ENCODE results near the gene ST6GALNAC3.

The ST6GALNAC3 gene

GRCh38 chr1:76154206-76154956 is 79.8 kb downstream of the ST6GALNAC3 start:
- H3K27ac ChIP-seq (ENCODE audit: low read length): no peak overlapping the region
- no peaks in the 10 kb centered on the region for H3K4me1 ChIP-seq (ENCODE audit: control insufficient read depth, insufficient read depth, low read length)
- H3K36me3 ChIP-seq (ENCODE audit: control insufficient read depth, insufficient read depth, low read length): no peaks in the 10 kb centered on the region
- no peaks in the 10 kb centered on the region for H3K9me3 ChIP-seq (ENCODE audit: control insufficient read depth, insufficient read depth, low read length)
- peak; percentile 43 for DNase-seq (ENCODE audit: low read depth, low spot score)
- WGBS (ENCODE audit: insufficient coverage, insufficient read length): no CpG with 5 or more reads among the region's 17 CpGs
- no peak overlapping the region for H3K4me3 ChIP-seq (ENCODE audit: low read length)
- H3K27me3 ChIP-seq (ENCODE audit: control insufficient read depth, insufficient read depth, low read length): no peaks in the 10 kb centered on the region

- no CpG with 5 or more reads among the region's 4 CpGs for WGBS (ENCODE audit: insufficient coverage, insufficient read length)
- H3K27me3 ChIP-seq (ENCODE audit: control insufficient read depth, insufficient read depth, low read length): no peaks in the 10 kb centered on the region
- H3K27ac ChIP-seq (ENCODE audit: low read length): no peak overlapping the region
- DNase-seq (ENCODE audit: low read depth, low spot score): no peak
- no peaks in the 10 kb centered on the region for H3K4me1 ChIP-seq (ENCODE audit: control insufficient read depth, insufficient read depth, low read length)
- H3K36me3 ChIP-seq (ENCODE audit: control insufficient read depth, insufficient read depth, low read length): no peaks in the 10 kb centered on the region
- H3K4me3 ChIP-seq (ENCODE audit: low read length): no peak overlapping the region
- no peaks in the 10 kb centered on the region for H3K9me3 ChIP-seq (ENCODE audit: control insufficient read depth, insufficient read depth, low read length)
These were observed 82.4 kb downstream of the ST6GALNAC3 start for GRCh38 chr1:76156987-76157386.

- Histone ChIP-seq H3K27ac (ENCODE audit: low read length) (no peak overlapping the region), H3K4me3 (ENCODE audit: low read length) (no peak overlapping the region), H3K9me3 (ENCODE audit: control insufficient read depth, insufficient read depth, low read length) (no peaks in the 10 kb centered on the region), H3K4me1 (ENCODE audit: control insufficient read depth, insufficient read depth, low read length) (no peaks in the 10 kb centered on the region), H3K27me3 (ENCODE audit: control insufficient read depth, insufficient read depth, low read length) (no peaks in the 10 kb centered on the region), H3K36me3 (ENCODE audit: control insufficient read depth, insufficient read depth, low read length) (no peaks in the 10 kb centered on the region)
- DNase-seq (ENCODE audit: low read depth, low spot score): no peak
- no CpG with 5 or more reads among the region's 4 CpGs for WGBS (ENCODE audit: insufficient coverage, insufficient read length)
These were observed 83.6 kb downstream of the ST6GALNAC3 start for GRCh38 chr1:76158126-76158525.

GRCh38 chr1:76160225-76160624 is 85.7 kb downstream of the ST6GALNAC3 start:
- no peak for DNase-seq (ENCODE audit: low read depth, low spot score)
- WGBS (ENCODE audit: insufficient coverage, insufficient read length): no CpG with 5 or more reads among the region's 4 CpGs
- H3K9me3 ChIP-seq (ENCODE audit: control insufficient read depth, insufficient read depth, low read length): no peaks in the 10 kb centered on the region

GRCh38 chr1:76161451-76161850 is 86.9 kb downstream of the ST6GALNAC3 start:
- Histone ChIP-seq H3K27ac (ENCODE audit: low read length) (no peak overlapping the region), H3K27me3 (ENCODE audit: control insufficient read depth, insufficient read depth, low read length) (no peaks in the 10 kb centered on the region)
- no CpG with 5 or more reads among the region's 2 CpGs for WGBS (ENCODE audit: insufficient coverage, insufficient read length)

More at GRCh38 chr1:76160225-76160624, 85.7 kb downstream of the ST6GALNAC3 start:
- no peaks in the 10 kb centered on the region for H3K36me3 ChIP-seq (ENCODE audit: control insufficient read depth, insufficient read depth, low read length)
- H3K27ac ChIP-seq (ENCODE audit: low read length): no peak overlapping the region
- H3K4me1 ChIP-seq (ENCODE audit: control insufficient read depth, insufficient read depth, low read length): no peaks in the 10 kb centered on the region
- H3K4me3 ChIP-seq (ENCODE audit: low read length): no peak overlapping the region
- no peaks in the 10 kb centered on the region for H3K27me3 ChIP-seq (ENCODE audit: control insufficient read depth, insufficient read depth, low read length)

GRCh38 chr1:76162254-76162653 is 87.7 kb downstream of the ST6GALNAC3 start:
- H3K4me3 ChIP-seq (ENCODE audit: low read length): no peak overlapping the region
- H3K27me3 ChIP-seq (ENCODE audit: control insufficient read depth, insufficient read depth, low read length): no peaks in the 10 kb centered on the region
- no peak overlapping the region for H3K27ac ChIP-seq (ENCODE audit: low read length)
- DNase-seq (ENCODE audit: low read depth, low spot score): no peak
- H3K9me3 ChIP-seq (ENCODE audit: control insufficient read depth, insufficient read depth, low read length): no peaks in the 10 kb centered on the region
- WGBS (ENCODE audit: insufficient coverage, insufficient read length): no CpG with 5 or more reads among the region's 5 CpGs
- no peaks in the 10 kb centered on the region for H3K4me1 ChIP-seq (ENCODE audit: control insufficient read depth, insufficient read depth, low read length)
- no peaks in the 10 kb centered on the region for H3K36me3 ChIP-seq (ENCODE audit: control insufficient read depth, insufficient read depth, low read length)

More at GRCh38 chr1:76161451-76161850, 86.9 kb downstream of the ST6GALNAC3 start:
- no peak for DNase-seq (ENCODE audit: low read depth, low spot score)
- no peaks in the 10 kb centered on the region for H3K36me3 ChIP-seq (ENCODE audit: control insufficient read depth, insufficient read depth, low read length)
- H3K4me3 ChIP-seq (ENCODE audit: low read length): no peak overlapping the region
- H3K9me3 ChIP-seq (ENCODE audit: control insufficient read depth, insufficient read depth, low read length): no peaks in the 10 kb centered on the region
- H3K4me1 ChIP-seq (ENCODE audit: control insufficient read depth, insufficient read depth, low read length): no peaks in the 10 kb centered on the region

- Histone ChIP-seq H3K4me3 (ENCODE audit: low read length) (no peak overlapping the region), H3K9me3 (ENCODE audit: control insufficient read depth, insufficient read depth, low read length) (no peaks in the 10 kb centered on the region), H3K27ac (ENCODE audit: low read length) (no peak overlapping the region), H3K4me1 (ENCODE audit: control insufficient read depth, insufficient read depth, low read length) (no peaks in the 10 kb centered on the region), H3K36me3 (ENCODE audit: control insufficient read depth, insufficient read depth, low read length) (no peaks in the 10 kb centered on the region), H3K27me3 (ENCODE audit: control insufficient read depth, insufficient read depth, low read length) (no peaks in the 10 kb centered on the region)
- no peak for DNase-seq (ENCODE audit: low read depth, low spot score)
These were observed 89.6 kb downstream of the ST6GALNAC3 start for GRCh38 chr1:76164165-76164564.

- no peaks in the 10 kb centered on the region for H3K36me3 ChIP-seq (ENCODE audit: control insufficient read depth, insufficient read depth, low read length)
- no CpG with 5 or more reads among the region's 2 CpGs for WGBS (ENCODE audit: insufficient coverage, insufficient read length)
- no peaks in the 10 kb centered on the region for H3K27me3 ChIP-seq (ENCODE audit: control insufficient read depth, insufficient read depth, low read length)
- no peak for DNase-seq (ENCODE audit: low read depth, low spot score)
- no peaks in the 10 kb centered on the region for H3K9me3 ChIP-seq (ENCODE audit: control insufficient read depth, insufficient read depth, low read length)
- H3K4me1 ChIP-seq (ENCODE audit: control insufficient read depth, insufficient read depth, low read length): no peaks in the 10 kb centered on the region
- no peak overlapping the region for H3K27ac ChIP-seq (ENCODE audit: low read length)
- H3K4me3 ChIP-seq (ENCODE audit: low read length): no peak overlapping the region
These were observed 95.5 kb downstream of the ST6GALNAC3 start for GRCh38 chr1:76170084-76170483.

GRCh38 chr1:76170513-76170912 is 96.0 kb downstream of the ST6GALNAC3 start:
- no CpG with 5 or more reads among the region's 2 CpGs for WGBS (ENCODE audit: insufficient coverage, insufficient read length)
- H3K4me3 ChIP-seq (ENCODE audit: low read length): no peak overlapping the region
- H3K27ac ChIP-seq (ENCODE audit: low read length): no peak overlapping the region
- H3K9me3 ChIP-seq (ENCODE audit: control insufficient read depth, insufficient read depth, low read length): no peaks in the 10 kb centered on the region
- H3K4me1 ChIP-seq (ENCODE audit: control insufficient read depth, insufficient read depth, low read length): no peaks in the 10 kb centered on the region
- no peak for DNase-seq (ENCODE audit: low read depth, low spot score)
- no peaks in the 10 kb centered on the region for H3K27me3 ChIP-seq (ENCODE audit: control insufficient read depth, insufficient read depth, low read length)
- H3K36me3 ChIP-seq (ENCODE audit: control insufficient read depth, insufficient read depth, low read length): no peaks in the 10 kb centered on the region

GRCh38 chr1:76176000-76176399 is 101.5 kb downstream of the ST6GALNAC3 start:
- no peak for DNase-seq (ENCODE audit: low read depth, low spot score)
- Histone ChIP-seq H3K9me3 (ENCODE audit: control insufficient read depth, insufficient read depth, low read length) (no peaks in the 10 kb centered on the region), H3K4me3 (ENCODE audit: low read length) (no peak overlapping the region), H3K36me3 (ENCODE audit: control insufficient read depth, insufficient read depth, low read length) (no peaks in the 10 kb centered on the region), H3K27me3 (ENCODE audit: control insufficient read depth, insufficient read depth, low read length) (no peaks in the 10 kb centered on the region), H3K27ac (ENCODE audit: low read length) (no peak overlapping the region), H3K4me1 (ENCODE audit: control insufficient read depth, insufficient read depth, low read length) (peaks cover 1% of the 10 kb centered on the region; the same call in 1 of the 2 replicates)
- no CpG with 5 or more reads among the region's 2 CpGs for WGBS (ENCODE audit: insufficient coverage, insufficient read length)

GRCh38 chr1:76177615-76178014 is 103.1 kb downstream of the ST6GALNAC3 start:
- Histone ChIP-seq H3K27ac (ENCODE audit: low read length) (no peak overlapping the region), H3K9me3 (ENCODE audit: control insufficient read depth, insufficient read depth, low read length) (no peaks in the 10 kb centered on the region), H3K4me1 (ENCODE audit: control insufficient read depth, insufficient read depth, low read length) (peaks cover 1% of the 10 kb centered on the region; the same call in 1 of the 2 replicates), H3K36me3 (ENCODE audit: control insufficient read depth, insufficient read depth, low read length) (no peaks in the 10 kb centered on the region), H3K27me3 (ENCODE audit: control insufficient read depth, insufficient read depth, low read length) (no peaks in the 10 kb centered on the region), H3K4me3 (ENCODE audit: low read length) (no peak overlapping the region)
- DNase-seq (ENCODE audit: low read depth, low spot score): no peak
- WGBS (ENCODE audit: insufficient coverage, insufficient read length): no CpG with 5 or more reads among the region's 8 CpGs
